Measurements from ENCODE around the gene CHST12.

CHST12 gene

DNA sequence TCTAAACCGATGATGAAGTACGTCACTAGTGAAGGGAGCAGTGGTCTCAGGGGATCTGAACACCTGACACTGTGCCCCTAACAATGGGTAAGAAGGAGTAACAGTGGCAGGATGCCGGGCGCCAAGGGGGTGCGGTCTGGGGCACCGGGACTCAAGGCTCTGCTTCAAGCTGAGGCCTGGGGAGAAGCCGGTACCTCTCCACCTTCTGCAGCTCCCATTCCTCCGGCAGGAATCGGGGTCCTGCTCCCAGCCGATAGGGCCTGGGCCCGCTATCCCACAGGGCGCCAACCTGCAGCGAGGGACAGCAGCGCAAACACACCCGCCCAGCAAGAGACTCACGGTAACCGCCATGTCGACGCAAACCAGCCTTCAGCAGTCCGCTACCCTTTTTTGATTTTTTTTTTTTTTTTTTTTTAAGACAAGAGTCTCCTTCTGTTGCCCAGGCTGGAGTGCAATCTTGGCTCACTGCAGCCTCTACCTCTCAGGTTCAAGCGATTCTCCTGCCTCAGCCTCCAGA, 8.8 kb upstream of the CHST12 start:
- H3K4me3 ChIP-seq (ENCODE audit: low read length): no peak overlapping the region
- DNase-seq (ENCODE audit: low read depth): no peak
- TF ChIP-seq, protein P1, sequence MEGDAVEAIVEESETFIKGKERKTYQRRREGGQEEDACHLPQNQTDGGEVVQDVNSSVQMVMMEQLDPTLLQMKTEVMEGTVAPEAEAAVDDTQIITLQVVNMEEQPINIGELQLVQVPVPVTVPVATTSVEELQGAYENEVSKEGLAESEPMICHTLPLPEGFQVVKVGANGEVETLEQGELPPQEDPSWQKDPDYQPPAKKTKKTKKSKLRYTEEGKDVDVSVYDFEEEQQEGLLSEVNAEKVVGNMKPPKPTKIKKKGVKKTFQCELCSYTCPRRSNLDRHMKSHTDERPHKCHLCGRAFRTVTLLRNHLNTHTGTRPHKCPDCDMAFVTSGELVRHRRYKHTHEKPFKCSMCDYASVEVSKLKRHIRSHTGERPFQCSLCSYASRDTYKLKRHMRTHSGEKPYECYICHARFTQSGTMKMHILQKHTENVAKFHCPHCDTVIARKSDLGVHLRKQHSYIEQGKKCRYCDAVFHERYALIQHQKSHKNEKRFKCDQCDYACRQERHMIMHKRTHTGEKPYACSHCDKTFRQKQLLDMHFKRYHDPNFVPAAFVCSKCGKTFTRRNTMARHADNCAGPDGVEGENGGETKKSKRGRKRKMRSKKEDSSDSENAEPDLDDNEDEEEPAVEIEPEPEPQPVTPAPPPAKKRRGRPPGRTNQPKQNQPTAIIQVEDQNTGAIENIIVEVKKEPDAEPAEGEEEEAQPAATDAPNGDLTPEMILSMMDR (conservative IDR thresholded peaks at IDR 0.05; ENCODE audit: low read length): no peak

DNA sequence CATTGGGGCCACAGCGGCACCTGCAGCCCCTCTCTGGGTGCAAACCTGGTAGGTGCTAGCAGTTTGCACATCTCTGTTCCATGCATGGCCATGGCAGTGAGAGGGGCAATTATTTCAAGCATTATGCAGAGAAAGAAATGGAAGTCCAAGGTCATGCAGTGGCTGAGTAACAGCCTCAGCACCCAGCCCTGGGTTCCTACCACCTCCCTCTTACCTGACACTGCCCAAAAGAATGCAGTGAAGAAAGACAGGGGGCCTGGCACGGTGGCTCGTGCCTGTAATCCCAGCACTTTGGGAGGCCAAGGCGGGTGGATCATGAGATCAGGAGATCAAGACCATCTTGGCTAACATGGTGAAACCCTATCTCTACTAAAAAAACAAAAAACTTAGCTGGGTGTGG, 4.9 kb upstream of the CHST12 start:
- TF ChIP-seq, protein P1 (conservative IDR thresholded peaks at IDR 0.05; ENCODE audit: low read length): no peak
- no peak for DNase-seq (ENCODE audit: low read depth)
- no peak overlapping the region for H3K4me3 ChIP-seq (ENCODE audit: low read length)

DNA sequence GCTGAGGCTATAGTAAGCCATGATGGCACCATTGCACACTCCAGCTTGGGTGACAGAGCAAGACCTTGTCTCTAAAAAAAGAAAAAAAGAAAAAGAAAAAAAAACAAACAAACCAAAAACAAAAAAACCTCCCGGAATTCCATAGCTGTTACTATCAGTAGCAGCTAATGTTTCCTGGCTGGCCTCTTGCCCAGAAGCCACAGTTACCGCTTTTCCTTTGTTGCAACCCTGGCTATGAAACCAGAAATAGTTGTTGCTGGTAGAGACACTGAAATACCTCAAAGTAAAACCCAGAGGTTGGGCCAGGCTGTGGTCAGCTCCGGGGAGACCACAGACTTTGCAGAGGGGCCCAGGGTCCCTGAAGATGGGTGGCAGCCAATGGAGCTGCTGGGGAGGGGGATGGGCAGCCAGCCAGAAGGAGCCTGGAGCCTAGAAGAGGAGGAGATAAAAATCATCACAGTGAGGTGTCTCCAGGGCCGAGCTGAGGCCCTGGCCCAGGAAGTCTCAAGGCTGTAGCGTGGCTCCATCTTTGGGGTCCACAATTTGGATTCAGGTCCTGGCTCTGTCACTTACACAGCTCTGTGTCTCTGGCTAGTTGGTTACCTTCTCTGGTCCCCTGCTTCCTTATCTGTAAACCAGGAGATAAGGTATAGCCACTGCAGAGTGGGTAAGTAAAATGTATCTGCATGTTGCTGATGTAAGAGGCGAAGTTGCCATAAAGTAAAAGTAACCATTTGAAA, 3.4 kb upstream of the CHST12 start:
- peak; percentile 98 for DNase-seq (ENCODE audit: low read depth)
- TF ChIP-seq, protein P1 (conservative IDR thresholded peaks at IDR 0.05; ENCODE audit: low read length): no peak
- H3K4me3 ChIP-seq (ENCODE audit: low read length): peak overlapping the region; percentile 27

DNA sequence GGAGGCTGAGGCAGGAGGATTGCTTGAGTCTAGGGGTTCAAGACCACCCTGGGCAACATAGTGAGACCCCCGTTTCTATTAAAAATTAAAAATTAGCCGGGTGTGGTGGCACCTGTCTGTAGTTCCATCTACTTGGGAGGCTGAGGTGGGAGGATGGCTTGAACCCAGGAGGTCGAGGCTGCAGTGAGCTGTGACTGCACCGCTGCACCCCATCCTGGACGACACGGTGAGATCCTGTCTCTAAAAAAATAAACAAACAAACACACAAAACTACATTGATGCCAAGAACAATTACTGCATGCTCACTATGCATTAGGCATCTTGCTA, 761 bp upstream of the CHST12 start:
- TF ChIP-seq, protein P1 (conservative IDR thresholded peaks at IDR 0.05; ENCODE audit: low read length): no peak
- no peak for DNase-seq (ENCODE audit: low read depth)
- H3K4me3 ChIP-seq (ENCODE audit: low read length): peak overlapping the region; percentile 93

DNA sequence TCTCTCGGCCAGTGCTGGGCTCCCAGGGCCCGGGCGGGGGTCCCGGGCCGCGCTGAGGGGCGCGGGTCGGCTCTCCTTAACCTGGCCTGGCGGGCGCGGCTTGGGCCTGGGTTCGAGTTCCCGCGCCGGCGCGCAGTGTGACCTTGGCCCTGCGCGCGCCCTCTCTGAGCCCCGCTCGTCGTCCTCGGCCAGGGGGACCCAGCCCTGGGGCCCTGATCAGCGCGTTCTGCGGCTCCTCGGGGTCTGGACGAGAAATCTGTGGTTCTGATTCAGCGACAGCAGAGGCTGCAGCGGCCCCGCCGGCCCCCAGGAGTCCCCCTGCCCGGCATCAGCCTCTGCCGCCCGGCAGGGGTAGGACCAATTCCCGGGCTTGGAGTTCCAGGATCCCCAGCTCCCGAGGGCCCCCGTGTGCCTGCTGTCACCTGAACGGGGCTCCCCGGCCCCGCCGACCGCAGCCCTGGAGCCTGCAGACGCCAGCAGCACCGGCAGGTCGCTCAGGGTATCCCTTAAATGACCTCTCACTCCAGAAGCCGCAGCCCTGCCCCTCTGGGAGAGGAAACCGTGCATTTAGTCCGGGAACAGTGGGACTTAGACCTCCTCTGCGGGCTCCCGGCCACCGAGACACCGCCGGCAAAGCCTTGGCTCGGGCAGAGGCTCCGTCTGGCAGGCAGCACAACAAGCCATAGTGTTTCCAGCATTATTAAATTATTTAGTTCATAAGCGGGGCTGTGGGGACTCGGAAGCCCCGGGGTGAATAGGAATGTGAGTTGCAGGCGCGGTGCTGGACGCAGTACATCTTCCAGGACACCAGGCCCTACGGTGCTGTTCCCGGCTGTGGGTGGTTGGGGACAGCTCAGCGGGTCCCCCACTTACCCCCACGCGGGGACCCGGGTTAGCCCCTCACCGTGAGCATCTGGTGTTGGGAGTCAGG, 572 bp downstream of the CHST12 start:
- DNase-seq (ENCODE audit: low read depth): peak; percentile 25
- H3K4me3 ChIP-seq (ENCODE audit: low read length): peak overlapping the region; percentile 74
- TF ChIP-seq, protein P1 (conservative IDR thresholded peaks at IDR 0.05; ENCODE audit: low read length): peak; percentile 7

DNA sequence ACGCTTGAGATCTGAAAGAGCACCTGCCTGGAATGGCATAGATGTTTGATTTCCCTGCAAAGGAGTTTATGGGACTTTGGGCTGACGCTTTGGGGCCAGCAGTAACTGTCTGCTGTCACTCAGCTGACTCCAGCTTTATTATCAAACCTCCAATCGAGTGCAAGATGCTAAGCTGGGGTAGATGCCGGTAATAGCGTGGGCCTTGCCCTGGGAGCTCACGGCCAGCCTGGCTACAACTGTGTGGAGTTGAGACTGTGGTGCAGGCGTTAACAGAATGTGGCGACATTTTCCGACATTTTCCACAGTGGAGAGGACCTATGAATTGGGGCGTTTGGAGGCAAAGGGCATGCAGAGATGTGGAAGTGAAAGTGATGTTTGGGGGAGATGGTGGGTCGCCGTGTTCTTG, 1.3 kb downstream of the CHST12 start:
- TF ChIP-seq, protein P1 (conservative IDR thresholded peaks at IDR 0.05; ENCODE audit: low read length): no peak
- DNase-seq (ENCODE audit: low read depth): no peak
- H3K4me3 ChIP-seq (ENCODE audit: low read length): peak overlapping the region; percentile 74

Data from AG10803 (cell line).